Measurements from ENCODE around the gene RBKS. TPM values are rescaled to one million over a fixed set of nuclear protein-coding genes. Genes with fewer than 3 reads are reported as not detected.

RBKS gene
- total RNA-seq, 1 experiment from 2014 or later: 4.5 TPM

GRCh38 chr2:27822049-27822448 is 68.1 kb downstream of the RBKS start:
- CTCF ChIA-PET: no interaction called here
- H3K27ac ChIP-seq: no peak overlapping the region
- no TSS peak for BruUV-seq (replicated peaks)

GRCh38 chr2:27815860-27816438 is 74.2 kb downstream of the RBKS start:
- Histone ChIP-seq H3K4me2 (no peak overlapping the region), H3K4me3 (no peak overlapping the region), H3K4me1 (replicated peaks; ENCODE audit: insufficient read depth) (peaks cover 5% of the 10 kb centered on the region; the same call in 1 of the 2 replicates), H3F3A (ENCODE audit: insufficient read depth, low read depth) (peaks cover 1% of the 10 kb centered on the region; the same call in 1 of the 2 replicates), H3K79me2 (ENCODE audit: low read depth) (no peaks in the 10 kb centered on the region), H3K27me3 (ENCODE audit: insufficient read depth, low read depth) (no peaks in the 10 kb centered on the region), H2AFZ (no peak overlapping the region), H3K27ac (no peak overlapping the region), H3K9me2 (ENCODE audit: insufficient read depth) (no peaks in the 10 kb centered on the region), H4K20me1 (ENCODE audit: insufficient read depth) (no peaks in the 10 kb centered on the region), H3K36me3 (ENCODE audit: low read depth) (no peaks in the 10 kb centered on the region), H3K9me3 (ENCODE audit: insufficient read depth, low read depth) (0 out of 2 replicates have a peak, but pooled peaks cover 3% of the 10 kb centered on the region)
- ChIA-PET POLR2A (ENCODE audit: unreplicated experiment) (no interaction called here), CTCF (no interaction called here)
- TF ChIP-seq EZH2 (IDR thresholded peaks at IDR 0.05; ENCODE audit: low read depth) (no peak), CTCF (conservative IDR thresholded peaks at IDR 0.05) (no peak)
- no peak for DNase-seq
- BruUV-seq (replicated peaks): no TSS peak
- intact Hi-C loops (cut with micrococcal nuclease; ENCODE audit: unreplicated experiment): no loop called here

More at GRCh38 chr2:27822049-27822448, 68.1 kb downstream of the RBKS start:
- H3K4me1 ChIP-seq (replicated peaks; ENCODE audit: insufficient read depth): no peaks in the 10 kb centered on the region
- DNase-seq: no peak
- no peak overlapping the region for H2AFZ ChIP-seq
- TF ChIP-seq CTCF (conservative IDR thresholded peaks at IDR 0.05) (no peak), EZH2 (IDR thresholded peaks at IDR 0.05; ENCODE audit: low read depth) (no peak)
- POLR2A ChIA-PET (ENCODE audit: unreplicated experiment): no interaction called here
- H3K4me2 ChIP-seq: no peak overlapping the region
- H3K27me3 ChIP-seq (ENCODE audit: insufficient read depth, low read depth): no peaks in the 10 kb centered on the region
- H3K9me2 ChIP-seq (ENCODE audit: insufficient read depth): no peaks in the 10 kb centered on the region
- no peaks in the 10 kb centered on the region for H3F3A ChIP-seq (ENCODE audit: insufficient read depth, low read depth)
- H3K79me2 ChIP-seq (ENCODE audit: low read depth): no peaks in the 10 kb centered on the region
- peaks cover 5% of the 10 kb centered on the region; the same call in 1 of the 2 replicates for H3K36me3 ChIP-seq (ENCODE audit: low read depth)
- intact Hi-C loops (cut with micrococcal nuclease; ENCODE audit: unreplicated experiment): no loop called here
- no peak overlapping the region for H3K4me3 ChIP-seq
- no peaks in the 10 kb centered on the region for H4K20me1 ChIP-seq (ENCODE audit: insufficient read depth)
- peaks cover 10% of the 10 kb centered on the region for H3K9me3 ChIP-seq (ENCODE audit: insufficient read depth, low read depth)

- Histone ChIP-seq H3K4me1 (replicated peaks; ENCODE audit: insufficient read depth) (peaks cover 14% of the 10 kb centered on the region), H3F3A (ENCODE audit: insufficient read depth, low read depth) (peaks cover 12% of the 10 kb centered on the region), H3K9me3 (ENCODE audit: insufficient read depth, low read depth) (no peaks in the 10 kb centered on the region), H3K4me2 (no peak overlapping the region), H3K27ac (no peak overlapping the region), H3K9me2 (ENCODE audit: insufficient read depth) (no peaks in the 10 kb centered on the region), H2AFZ (no peak overlapping the region), H3K36me3 (ENCODE audit: low read depth) (no peaks in the 10 kb centered on the region), H3K79me2 (ENCODE audit: low read depth) (no peaks in the 10 kb centered on the region), H3K4me3 (no peak overlapping the region), H3K27me3 (ENCODE audit: insufficient read depth, low read depth) (no peaks in the 10 kb centered on the region), H4K20me1 (ENCODE audit: insufficient read depth) (no peaks in the 10 kb centered on the region)
- TF ChIP-seq CTCF (conservative IDR thresholded peaks at IDR 0.05) (no peak), EZH2 (IDR thresholded peaks at IDR 0.05; ENCODE audit: low read depth) (no peak)
- BruUV-seq (replicated peaks): no TSS peak
- POLR2A ChIA-PET (ENCODE audit: unreplicated experiment): no interaction called here
- CTCF ChIA-PET: no interaction called here
- no peak for DNase-seq
- intact Hi-C loops (cut with micrococcal nuclease; ENCODE audit: unreplicated experiment): no loop called here
These were observed 75.4 kb downstream of the RBKS start for GRCh38 chr2:27814758-27815157.

Data from PC-9 (cell line).